DMS153 treated with DMSO at 0.1 percent for 48 hours (cell line): Measurements from ENCODE around the gene MPG.

Experiments used
- DNase-seq: peaks from one replicate; lab custom pipeline; 2025; ENCODE audit not compliant: unreplicated experiment; lab: John Stamatoyannopoulos, UW

Gene MPG

DNA sequence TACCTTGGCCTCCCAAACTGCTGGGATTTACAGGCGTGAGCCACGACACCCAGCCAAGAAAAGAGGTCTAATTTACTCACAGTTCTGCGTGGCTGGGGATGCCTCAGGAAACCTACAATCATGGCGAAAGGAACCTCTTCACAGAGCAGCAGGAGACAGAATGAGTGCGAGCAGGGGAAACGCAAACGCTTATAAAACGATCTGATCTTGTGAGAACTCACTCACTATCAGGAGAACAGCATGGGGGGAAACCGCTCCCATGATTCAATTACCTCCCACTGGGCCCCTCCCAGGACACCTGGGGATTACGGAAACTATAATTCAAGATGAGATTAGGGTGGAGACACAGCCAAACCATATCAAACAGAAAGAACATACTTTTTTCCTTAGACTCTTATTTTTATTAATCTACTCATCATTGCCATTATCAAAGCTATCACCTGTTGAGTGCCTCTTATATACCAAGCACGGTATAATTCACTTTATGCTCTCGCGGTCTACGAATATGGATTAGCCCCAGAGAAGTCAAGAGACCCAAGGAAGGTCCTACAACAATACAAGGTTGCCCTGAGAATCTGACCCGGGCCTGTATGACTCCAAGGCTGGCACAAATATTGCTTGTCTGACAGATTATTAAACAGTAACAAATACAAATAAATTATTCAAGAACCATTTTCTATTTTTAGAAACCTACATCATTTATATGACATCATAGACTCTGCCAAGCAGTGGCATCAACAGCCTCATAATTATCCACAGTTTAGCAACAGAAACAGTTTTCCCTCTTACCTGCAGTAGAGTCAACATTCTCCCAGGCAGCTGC, 27.0 kb upstream of the MPG start:
- DNase-seq = no peak

DNA sequence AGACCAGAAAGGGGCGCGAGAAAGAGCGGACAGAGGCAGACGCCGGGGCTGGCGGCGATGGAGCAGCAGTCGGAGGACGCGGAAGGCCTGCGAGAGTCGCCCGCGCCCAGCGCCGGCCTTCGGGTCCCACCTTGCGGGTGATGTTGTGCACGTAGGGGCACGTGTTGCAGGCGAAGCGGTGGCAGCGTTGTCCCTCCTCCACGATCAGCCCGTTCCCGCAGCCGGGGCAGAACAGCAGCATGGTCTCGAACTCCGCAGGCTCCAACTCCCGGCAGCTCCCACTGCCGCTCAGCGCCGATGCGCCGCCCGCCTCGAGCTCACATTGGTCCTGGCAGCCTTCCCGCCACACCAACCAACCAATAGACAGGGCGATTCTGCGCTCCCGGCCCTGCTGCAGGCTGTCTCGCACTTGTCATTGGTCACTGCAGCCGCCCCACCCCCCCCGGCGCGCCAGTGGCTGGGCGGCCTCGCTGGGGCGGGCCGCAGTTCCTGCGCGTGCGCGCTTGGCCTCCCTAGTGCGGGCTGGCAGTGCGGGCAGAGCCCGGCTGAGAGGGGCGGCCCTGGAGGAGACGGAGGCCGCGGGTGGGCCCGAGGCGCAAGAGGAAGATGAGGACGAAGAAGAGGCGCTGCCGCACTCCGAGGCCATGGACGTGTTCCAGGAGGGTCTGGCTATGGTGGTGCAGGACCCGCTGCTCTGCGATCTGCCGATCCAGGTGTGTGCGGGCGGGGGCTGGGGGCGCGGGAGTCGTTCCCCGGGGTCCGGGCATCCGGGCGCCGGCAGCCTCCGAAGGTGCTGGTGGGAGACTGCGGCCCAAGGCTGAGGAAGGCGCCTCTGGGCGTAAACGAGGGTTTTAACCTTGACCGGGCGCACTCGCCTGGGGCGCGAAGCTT, 24.4 kb upstream of the MPG start, which contains the start of the genes POLR3K and SNRNP25:
Gene POLR3K (minus strand): TSS at position 263 of the 891 bp plus-strand sequence. CDS start 22 bp downstream, at position 241.
Gene SNRNP25 (plus strand): TSS at position 483 of the 891 bp plus-strand sequence. CDS start 189 bp downstream, at position 672.
- DNase-seq = peak; percentile 92

DNA sequence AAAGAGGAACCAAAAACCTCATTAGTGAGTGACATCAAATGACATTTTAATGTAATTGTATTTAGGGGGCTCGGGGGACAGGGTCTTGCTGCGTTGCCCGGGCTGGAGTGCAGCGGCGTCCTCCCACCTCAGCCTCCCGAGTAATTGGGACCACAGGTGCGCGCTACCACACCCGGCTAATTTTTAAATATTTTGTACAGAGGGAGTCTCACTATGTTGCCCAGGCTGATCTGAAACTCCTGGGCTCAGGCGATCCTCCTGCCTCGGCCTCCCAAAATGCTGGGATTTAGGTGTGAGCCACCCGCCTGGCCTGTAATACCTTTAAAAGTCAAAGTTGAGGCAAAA, 23.8 kb upstream of the MPG start:
- DNase-seq = no peak

DNA sequence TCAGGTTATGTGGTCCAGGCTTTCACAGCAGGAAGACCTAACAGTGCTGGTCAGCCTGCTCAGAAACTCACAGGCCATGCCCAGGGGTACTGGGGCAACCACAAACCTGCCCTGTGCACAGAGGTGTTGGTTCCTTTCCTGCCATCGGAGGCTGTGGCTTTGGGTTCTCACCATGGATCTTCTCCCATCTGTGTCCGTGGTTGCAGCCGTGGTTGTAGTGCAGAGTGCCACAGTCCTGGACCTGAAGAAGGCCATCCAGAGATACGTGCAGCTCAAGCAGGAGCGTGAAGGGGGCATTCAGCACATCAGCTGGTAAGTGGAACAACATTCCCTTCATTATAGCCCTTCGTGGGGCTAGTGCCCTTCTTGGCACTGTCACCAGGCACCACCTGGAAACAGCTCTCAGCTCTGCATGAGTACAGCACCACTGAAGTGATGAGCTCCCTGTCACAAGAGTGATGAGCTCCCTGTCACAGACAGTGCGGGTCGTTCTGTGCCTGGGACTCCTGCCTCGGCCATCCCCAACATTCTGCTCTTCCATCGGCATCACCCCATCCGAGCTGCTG, 22.4 kb upstream of the MPG start:
- no peak for DNase-seq

DNA sequence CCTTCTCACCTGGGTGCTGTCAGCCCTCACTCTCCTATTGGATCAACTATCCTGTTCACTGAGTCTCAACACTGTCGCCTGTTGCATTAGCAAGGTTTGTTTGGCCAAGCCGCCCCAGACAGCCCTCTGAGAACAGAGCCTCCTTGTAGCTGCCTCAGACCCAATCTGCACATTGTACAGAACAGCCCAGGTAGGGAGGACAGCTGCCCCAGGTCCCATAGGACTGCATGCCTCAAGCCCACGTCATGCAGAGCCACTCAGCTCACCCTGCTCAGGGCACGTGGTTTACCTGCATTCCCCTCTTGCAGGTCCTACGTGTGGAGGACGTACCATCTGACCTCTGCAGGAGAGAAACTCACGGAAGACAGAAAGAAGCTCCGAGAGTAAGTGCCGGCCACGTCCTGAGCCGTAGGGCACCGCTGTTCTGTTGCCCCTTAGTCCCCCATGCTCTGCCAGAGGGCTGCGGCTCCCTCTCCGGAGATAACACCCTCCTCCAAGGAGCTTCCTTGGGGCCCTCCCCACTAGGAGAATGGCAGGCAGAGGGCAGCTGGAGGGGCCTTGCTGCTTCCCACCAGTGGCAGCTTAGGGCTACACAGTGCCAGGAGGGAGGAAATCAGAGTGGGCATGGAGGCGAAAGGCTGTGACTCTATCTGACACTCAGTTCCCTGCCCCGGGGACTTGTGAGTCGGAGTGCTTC, 21.6 kb upstream of the MPG start:
- DNase-seq = no peak

DNA sequence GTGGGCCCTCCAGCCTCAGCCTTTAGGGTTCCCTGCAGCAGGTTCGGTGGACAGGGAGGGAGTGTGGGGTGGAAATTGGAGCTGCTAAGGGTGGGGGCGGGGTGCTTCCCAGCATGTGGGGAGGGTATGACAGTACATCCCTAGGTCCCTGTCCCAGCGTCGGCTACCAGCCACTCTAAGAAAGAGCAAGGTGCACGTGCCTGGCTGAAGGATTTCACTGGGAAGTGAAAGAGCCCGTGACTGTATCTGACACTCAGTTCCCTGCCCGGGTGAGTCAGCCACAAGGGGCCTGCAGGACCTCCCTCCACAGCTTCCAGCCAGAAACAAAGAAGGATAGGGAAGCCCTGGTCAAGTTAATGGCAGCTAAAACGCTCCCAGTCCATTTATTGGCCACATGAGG, 20.3 kb upstream of the MPG start:
- DNase-seq = no peak

DNA sequence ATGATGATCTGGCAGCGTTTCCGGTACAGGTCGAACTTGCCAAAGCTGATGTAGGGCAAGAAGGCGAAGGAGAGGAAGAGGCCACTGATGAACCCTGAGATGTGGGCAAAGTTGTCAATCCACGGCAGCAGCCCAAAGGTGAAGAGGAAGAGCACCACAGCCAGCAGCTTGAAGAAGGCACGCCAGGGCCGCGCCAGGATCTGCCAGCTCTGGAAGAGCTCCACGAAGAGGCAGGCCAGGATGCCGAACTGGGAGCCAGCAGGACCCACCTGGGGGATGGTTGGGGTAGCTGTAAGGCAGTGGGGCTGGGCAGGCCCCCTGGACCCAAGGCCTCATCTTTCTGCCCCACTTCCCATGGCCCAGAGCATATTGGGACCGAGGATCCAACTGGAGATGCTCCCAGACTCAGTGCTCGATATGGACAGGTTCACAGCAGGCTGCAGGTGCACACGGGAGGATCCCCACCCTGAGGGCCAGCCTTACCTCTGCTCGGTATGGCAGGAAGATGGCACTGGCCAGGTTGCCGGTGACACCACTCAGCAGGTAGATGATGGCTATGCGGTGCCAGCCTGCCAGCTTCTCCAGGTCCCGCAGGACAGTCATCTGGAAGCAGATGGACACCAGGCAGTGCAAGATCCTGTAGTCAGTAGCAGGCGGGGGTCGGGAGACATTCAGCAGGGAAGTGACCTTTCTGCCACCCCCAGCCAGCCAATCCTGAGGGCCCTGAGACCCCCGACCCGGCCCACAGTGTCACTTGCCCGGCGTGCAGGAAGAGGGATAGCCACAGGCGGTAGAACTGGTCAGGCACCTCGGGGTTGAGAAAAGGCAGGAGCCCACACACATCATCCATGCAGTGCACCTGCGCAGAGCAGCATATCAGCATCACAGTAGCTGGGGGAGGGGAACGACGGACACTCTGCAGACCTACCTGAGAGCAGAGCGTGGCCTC, 19.3 kb upstream of the MPG start:
- DNase-seq = no peak

DNA sequence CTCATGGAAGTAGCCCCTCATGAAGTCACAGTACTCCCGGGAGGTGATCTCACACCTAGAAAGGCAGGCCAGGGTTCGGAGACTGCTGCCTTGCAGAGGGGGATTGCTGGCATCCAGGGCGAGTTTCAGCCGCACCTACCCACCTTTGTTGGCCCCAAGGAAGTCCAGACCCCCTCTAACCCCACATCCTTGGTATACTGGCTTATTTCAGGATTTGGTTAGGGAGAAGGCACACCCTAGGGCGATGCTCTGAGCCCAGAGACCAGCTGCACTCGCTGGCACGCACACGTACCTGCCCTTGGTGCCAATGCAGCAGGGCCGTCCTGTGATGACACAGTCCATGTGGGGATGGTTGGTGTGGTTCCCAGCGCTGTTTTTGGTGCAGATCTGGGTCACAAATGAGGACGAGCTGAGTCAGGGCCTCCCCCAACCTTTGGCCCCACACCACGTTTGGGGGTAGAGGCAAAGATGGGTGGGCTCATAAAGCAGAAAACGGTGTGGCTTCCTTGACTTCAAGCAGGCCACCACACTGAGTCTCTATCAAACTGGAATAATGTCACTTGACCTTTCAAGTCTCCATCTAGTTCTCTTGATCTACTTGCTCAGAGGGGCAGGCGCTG, 18.5 kb upstream of the MPG start:
- no peak for DNase-seq

DNA sequence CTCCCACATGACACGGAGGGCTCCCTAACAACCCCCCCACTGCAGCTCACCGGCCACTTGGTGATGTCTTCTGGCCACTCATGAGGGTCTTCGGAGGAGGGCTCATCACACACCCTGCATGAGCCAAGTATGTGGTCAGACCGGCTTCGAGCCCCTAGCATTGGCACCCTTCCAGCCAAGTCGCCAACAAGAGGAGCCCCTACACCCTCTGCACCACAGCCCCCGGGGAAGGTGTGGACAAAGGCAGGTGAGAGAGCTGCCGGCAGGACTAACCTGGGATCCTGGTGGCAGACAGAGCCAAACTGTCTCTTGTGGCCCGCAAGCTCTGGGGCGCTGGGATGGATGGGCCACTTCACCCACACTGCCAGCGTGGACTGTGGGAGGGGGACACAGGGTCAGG, 17.9 kb upstream of the MPG start:
- DNase-seq = no peak

DNA sequence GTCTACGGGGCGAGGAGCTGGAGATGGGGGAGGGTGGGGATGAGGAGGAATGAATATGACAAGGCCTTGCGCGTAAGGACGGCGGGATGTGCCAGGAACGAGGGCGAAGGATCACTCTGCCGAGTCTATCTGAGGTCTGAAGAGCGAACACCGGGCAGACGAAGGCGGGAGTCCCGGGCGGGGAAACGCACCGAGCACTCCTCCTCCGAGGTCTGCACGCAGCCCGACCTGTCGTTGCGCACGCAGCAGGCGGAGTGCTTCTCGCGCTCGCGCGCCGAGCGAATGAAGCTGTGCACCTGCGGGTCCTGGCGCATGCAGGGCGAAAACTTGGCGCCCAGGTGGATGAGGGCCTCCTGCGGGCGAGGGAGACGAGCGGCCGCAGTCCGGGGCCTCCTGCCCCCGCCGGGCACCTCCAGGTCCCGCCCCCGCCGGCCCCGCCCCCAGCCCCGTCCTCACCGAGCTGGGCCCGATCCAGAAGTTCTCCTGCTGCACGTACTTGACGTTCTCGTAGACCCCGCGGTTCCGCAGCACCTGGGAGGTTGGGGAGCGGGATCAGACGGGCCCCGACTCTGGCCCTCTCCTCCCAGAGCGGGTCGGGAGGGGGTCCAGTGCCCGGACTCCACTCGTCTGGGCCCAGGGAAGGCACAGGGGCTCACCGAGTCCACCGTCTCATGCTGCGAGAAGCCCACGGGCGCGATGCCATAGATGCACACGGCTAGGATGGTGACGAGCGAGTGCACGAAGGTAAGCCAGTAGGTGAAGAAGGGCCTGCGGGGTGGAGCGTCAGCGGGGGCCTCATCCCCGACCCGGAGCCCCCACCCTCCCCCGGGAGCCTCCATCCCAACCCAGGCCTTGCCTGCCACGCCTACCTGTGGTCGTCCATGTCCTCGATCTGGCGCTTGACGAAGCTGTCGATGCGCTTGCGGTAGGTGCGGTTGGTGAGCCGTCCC, 16.8 kb upstream of the MPG start:
- DNase-seq = no peak

DNA sequence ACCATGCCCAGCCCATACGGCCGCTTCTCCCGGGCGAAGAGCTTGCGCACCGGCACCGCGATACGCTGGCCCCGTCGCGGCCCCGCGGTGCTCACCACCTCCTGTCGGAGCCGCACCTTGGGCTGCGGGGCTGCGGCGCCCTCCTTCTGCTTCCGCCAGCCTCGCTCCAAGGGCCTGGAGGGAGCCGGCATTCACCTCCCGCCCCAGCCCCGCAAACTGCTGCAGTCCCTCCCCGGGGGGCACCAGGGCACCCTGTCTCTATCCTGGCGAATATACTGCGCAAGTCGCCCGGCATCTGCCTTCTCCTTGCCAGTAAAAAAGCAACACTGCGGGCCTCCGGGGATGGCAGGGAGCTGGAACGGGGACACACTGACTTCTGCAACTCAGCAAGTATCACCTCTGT, 16.1 kb upstream of the MPG start:
- no peak for DNase-seq

DNA sequence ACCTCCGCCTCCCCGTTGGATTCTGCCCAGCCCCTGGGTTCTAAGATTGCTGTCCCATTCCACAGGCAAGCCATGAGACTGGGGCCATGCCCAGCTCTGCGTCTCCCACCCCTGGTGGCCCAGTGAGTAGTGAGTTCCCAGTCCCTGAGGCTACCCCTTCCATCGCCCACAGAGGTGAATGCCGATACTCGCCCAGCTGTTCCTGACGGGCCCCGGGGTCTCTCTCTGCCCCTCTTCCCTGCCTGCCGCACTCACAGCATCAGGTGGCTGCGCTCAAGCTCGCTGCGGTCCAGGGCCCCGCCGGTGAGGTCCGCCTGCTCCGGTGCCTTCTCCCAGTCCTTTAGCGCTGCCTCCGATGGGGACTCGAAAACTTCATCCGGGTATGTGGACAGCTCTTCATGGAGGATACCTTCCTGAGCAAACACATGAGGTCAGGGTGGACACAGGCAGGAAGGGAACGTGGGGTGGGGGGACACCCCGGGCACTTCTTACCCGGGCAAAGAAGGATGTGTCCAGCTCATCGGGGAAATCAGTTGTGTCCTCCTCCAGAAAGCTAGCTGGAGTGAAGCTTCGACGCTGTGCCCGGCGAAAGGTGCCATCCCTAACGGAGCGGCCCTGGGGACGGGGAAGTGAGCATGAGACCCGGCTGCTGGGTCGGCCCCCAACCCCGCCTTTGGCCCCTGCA, 15.6 kb upstream of the MPG start:
- DNase-seq = no peak

DNA sequence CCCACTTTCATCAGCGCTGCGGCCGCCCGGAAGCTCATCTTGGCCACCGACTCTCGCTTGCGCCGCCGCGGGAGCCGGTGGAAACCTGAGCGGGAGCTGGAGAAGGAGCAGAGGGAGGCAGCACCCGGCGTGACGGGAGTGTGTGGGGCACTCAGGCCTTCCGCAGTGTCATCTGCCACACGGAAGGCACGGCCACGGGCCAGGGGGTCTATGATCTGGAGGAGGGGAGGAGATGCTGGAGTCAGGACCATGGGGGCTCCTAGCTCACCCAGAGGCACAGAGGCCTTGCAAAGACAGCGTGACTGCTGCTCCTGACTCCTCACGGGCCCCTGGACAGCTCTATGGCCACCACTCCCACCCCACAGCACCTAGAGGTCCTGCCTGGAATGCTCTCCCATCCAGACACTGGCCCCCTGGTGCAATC, 15.0 kb upstream of the MPG start:
- DNase-seq = no peak

DNA sequence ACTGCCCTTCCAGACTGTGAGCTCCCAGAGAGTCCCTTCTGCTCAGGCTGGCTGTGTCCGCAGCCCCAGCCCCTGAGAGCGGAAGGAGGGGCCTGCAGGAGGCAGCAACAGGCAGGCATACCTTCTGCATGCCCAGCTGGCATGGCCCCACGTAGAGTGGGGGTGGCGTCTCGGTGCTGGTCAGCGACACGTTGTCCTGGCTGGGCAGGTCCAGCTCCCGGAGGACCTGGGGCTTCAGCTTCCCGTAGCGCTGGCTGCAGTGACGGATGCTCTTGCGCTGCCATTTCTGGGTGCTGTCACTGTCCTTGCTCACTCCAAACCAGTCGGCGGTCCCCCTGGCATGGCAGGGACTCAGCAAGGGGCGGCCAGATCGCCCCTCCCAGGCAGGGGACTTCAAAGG, 14.6 kb upstream of the MPG start:
- DNase-seq = no peak

DNA sequence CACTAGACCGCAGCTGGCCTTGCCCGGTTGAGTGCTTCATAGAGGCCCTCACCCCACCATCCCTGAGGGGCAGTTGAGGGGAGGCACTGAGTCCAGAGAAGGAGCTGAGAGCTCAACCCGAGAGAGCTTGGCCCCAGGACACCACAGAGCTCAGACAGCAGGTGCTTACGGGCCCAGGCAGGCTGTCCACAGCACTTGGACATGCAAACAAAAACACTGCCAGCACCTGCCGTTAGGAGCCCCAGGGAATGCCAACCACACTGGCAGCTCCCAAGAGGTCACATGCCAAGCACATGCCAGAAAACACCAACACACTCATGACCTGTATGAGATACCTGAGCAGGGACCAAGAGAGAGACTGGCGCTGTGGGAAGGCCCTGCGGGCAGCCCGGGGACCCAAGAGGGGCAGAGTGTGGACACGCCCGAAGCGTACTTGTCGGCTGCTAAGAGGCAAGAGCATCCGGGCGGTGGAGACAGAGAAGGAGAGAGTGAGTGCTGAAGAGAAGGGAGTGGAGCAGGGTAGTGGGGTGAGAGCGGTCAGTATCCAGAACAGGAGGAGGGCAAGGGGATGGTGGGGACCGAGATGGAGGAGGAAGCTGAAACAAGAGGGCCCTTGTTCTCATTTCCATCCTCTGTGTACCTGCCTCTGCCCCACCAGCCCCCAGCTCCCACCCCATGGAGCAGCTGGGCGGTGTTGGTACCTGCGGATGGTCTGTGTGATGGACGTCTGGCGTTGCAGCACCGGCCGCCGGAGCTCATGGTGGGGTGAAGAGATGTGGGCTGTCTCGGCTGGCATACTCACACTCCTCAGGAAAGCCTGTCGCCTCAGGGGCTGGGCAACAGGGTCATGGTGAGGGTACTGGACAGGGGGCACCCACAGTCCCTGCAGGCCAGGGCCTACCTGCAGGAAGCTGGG, 13.8 kb upstream of the MPG start:
- DNase-seq = no peak

DNA sequence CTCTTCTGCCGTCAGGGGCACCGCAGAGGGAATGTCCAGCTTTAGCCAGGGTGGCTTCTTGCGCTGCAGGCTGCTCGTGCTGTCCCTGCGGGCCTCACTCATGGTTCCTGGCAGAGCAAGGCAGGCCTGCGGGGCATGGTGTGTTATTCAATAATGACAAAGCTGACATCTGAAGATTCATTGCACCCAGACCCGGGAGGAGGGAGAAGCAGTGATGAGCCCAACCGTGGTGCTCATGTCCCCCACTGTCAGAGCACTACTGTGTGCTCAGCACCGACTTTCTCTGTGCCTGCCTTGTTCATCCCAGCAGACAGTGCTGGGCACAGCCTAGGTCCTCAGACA, 13.1 kb upstream of the MPG start:
- no peak for DNase-seq

DNA sequence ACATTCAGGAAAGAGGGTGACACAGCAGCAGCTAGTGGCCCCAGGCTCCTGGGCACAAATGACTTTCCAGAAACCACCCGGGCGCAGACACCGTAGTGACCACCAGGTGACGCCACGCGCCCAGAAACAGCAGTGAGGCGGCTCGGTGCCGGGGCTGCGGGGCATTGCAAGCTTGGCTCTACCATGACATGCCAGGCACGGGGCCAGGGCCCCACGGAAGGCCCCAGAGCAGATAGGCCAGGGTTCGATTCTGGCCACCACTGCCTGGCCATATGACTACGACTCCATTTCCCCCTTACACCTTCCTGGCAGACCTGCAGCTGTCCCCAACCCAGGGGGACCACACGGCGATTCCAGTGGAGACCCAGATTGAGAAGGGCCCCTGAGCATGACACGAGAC, 12.3 kb upstream of the MPG start:
- peak; percentile 64 for DNase-seq
